GM18873 (cell line): ENCODE measurements around the gene ZNF516.
"Not testable (repeated sequence)": the region's sequence is repeated elsewhere in the genome, so short reads cannot be mapped to it uniquely, and the experiment has no call there.

Experiments
- ATAC-seq: cut with Tn5 transposase; IDR thresholded peaks from one replicate; pipeline ENCODE4 v1.9.1; 2021; ENCODE audit warnings: mild to moderate bottlenecking, moderate library complexity, moderate number of reproducible peaks; ENCODE audit not compliant: unreplicated experiment, low FRiP score

Gene ZNF516

GRCh38 chr18:76491473-76491775 is 3.6 kb downstream of the ZNF516 start:
- ATAC-seq = no peak

- ATAC-seq = no peak
Measured at GRCh38 chr18:76490670-76491472, 4.2 kb downstream of the ZNF516 start.

- ATAC-seq = no peak
Measured at GRCh38 chr18:76490033-76490432, 5.0 kb downstream of the ZNF516 start.

- ATAC-seq = no peak
Measured at GRCh38 chr18:76489081-76489480, 6.0 kb downstream of the ZNF516 start.

GRCh38 chr18:76488190-76488589 is 6.9 kb downstream of the ZNF516 start:
- no peak for ATAC-seq

- no peak for ATAC-seq
Measured at GRCh38 chr18:76487782-76488181, 7.3 kb downstream of the ZNF516 start.

GRCh38 chr18:76487070-76487469 is 8.0 kb downstream of the ZNF516 start:
- no peak for ATAC-seq

- no peak for ATAC-seq
Measured at GRCh38 chr18:76486574-76486973, 8.5 kb downstream of the ZNF516 start.

- ATAC-seq = no peak
Measured at GRCh38 chr18:76486038-76486437, 9.0 kb downstream of the ZNF516 start.

- no peak for ATAC-seq
Measured at GRCh38 chr18:76484749-76485387, 10.2 kb downstream of the ZNF516 start.

- ATAC-seq = no peak
Measured at GRCh38 chr18:76483780-76484179, 11.3 kb downstream of the ZNF516 start.

- no peak for ATAC-seq
Measured at GRCh38 chr18:76482971-76483691, 11.9 kb downstream of the ZNF516 start.

- no peak for ATAC-seq
Measured at GRCh38 chr18:76482267-76482666, 12.8 kb downstream of the ZNF516 start.

GRCh38 chr18:76480913-76481312 is 14.1 kb downstream of the ZNF516 start:
- no peak for ATAC-seq

- ATAC-seq = no peak
Measured at GRCh38 chr18:76479351-76480238, 15.4 kb downstream of the ZNF516 start.

GRCh38 chr18:76476665-76477561 is 18.1 kb downstream of the ZNF516 start:
- no peak for ATAC-seq

- ATAC-seq = no peak
Measured at GRCh38 chr18:76475450-76476194, 19.4 kb downstream of the ZNF516 start.

- ATAC-seq = no peak
Measured at GRCh38 chr18:76474824-76475223, 20.2 kb downstream of the ZNF516 start.

- ATAC-seq = not testable (repeated sequence)
Measured at GRCh38 chr18:76473521-76473920, 21.5 kb downstream of the ZNF516 start.
